Ovary (tissue), 3 donors: ENCODE results near the gene PPP1R36.

ENCODE experiments used
- EP300 ChIP-seq: sonication (generic); formaldehyde crosslinking; IDR thresholded peaks from one replicate; pipeline ENCODE4 v1.6.1; 2017; ENCODE audit warnings: antibody characterized with exemption
- POLR2A ChIP-seq: fragments of 450-650 bp; IDR thresholded peaks from one replicate; pipeline ENCODE4 v1.6.1; 2017; ENCODE audit warnings: antibody characterized with exemption, mild to moderate bottlenecking, moderate library complexity
- TF ChIP-seq, protein P1 (sequence below), 3 donors: fragments of 450-650 bp in 2 of 3; fragments of 200-600 bp in 1 of 3; IDR thresholded peaks; one replicate each; pipeline versions ENCODE4 v1.5.1 to v1.8.0; 2016 to 2022; ENCODE audit warnings: antibody characterized with exemption in 3 of 3, mild to moderate bottlenecking in 1 of 3
- donor health status: DM: no; HTN: no; CAD: no.

DNA sequence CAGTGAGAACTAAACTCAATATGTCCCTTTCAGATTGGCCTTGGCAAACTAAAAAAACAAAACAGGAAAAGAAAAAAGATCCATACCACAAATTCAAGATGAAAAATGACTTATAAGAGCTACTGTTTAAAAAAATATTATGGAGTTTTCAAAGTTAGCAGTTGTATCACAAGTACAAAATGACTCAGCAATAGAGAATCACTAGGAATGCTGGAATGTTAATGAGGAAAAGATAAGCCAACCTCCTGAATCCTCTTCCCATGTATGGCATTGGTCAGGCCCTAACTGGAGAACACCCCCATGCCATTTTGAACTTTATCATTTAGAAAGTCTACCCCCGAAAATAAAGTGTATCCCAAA is 62.2 kb downstream of the PPP1R36 start:
- TF ChIP-seq, protein P1, sequence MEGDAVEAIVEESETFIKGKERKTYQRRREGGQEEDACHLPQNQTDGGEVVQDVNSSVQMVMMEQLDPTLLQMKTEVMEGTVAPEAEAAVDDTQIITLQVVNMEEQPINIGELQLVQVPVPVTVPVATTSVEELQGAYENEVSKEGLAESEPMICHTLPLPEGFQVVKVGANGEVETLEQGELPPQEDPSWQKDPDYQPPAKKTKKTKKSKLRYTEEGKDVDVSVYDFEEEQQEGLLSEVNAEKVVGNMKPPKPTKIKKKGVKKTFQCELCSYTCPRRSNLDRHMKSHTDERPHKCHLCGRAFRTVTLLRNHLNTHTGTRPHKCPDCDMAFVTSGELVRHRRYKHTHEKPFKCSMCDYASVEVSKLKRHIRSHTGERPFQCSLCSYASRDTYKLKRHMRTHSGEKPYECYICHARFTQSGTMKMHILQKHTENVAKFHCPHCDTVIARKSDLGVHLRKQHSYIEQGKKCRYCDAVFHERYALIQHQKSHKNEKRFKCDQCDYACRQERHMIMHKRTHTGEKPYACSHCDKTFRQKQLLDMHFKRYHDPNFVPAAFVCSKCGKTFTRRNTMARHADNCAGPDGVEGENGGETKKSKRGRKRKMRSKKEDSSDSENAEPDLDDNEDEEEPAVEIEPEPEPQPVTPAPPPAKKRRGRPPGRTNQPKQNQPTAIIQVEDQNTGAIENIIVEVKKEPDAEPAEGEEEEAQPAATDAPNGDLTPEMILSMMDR (IDR thresholded peaks at IDR 0.05), result no peak
- no peak for TF ChIP-seq POLR2A
- no peak for TF ChIP-seq EP300
